HG03097 (cell line): ENCODE data around the gene SP2.
"Not testable (repeated sequence)": the region's sequence is repeated elsewhere in the genome, so short reads cannot be mapped to it uniquely, and the experiment has no call there.

Experiments used
- ATAC-seq: cut with Tn5 transposase; IDR thresholded peaks from one replicate; pipeline ENCODE4 v1.9.1; 2021; ENCODE audit not compliant: unreplicated experiment, low FRiP score

Gene SP2

GRCh38 chr17:47917581-47917980 lies 21.5 kb downstream of the SP2 start:
- no peak for ATAC-seq

DNA sequence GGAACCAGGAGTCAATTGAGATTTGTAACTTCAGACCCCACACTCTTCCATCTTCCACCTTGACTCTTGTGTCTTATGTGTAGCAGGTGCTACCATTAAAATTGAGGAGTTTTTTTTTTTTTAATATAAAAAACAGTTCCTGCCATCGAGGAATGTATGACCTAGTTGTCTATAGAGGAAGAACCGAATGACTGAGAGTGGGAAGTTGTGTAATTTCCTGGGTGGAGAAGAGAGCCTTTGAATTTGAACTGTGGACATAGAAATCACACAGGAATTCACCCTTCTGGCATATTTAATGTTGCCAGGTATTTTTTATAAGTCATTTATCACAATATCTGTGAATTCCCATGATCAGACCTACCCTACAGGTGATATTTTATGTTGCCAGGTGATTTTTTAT lies 22.0 kb downstream of the SP2 start:
- ATAC-seq = no peak

- no peak for ATAC-seq
Observed at GRCh38 chr17:47918991-47919390, 23.0 kb downstream of the SP2 start.

GRCh38 chr17:47919889-47920288 lies 23.9 kb downstream of the SP2 start:
- ATAC-seq = not testable (repeated sequence)

- ATAC-seq = no peak
Observed at GRCh38 chr17:47924785-47925677, 29.0 kb downstream of the SP2 start.

DNA sequence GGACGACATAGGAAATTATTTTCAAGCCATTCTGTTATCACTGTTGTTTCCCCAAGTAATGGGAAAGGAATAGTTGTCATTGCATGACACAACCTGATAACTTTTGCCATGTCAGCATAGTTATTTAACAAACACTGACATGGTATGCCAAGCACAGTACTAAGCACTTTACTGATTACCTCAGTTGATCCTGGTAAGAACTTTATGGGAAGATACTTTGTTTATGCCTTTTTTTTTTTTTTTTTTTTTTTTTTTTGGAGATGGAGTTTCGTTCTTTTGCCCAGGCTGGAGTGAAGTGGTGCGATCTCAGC lies 29.6 kb downstream of the SP2 start:
- ATAC-seq = no peak

GRCh38 chr17:47927821-47928400 lies 31.9 kb downstream of the SP2 start:
- no peak for ATAC-seq

DNA sequence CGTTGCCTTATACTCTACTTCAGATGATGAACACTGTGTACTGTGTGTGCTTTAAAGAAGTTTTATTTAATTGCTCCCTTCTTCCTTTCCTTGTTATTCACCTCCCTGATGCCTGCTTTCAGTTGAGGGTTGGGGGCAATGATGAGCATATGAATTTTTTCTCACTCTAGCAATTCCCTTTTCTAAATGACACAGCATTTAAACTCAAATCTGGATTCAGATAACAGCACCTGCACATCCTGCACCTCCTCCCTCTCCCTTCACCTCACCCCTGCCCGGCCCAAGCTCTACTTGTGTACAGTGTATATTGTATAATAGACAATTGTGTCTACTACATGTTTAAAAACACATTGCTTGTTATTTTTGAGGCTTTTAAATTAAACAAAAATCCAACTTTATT lies 32.4 kb downstream of the SP2 start:
- no peak for ATAC-seq

DNA sequence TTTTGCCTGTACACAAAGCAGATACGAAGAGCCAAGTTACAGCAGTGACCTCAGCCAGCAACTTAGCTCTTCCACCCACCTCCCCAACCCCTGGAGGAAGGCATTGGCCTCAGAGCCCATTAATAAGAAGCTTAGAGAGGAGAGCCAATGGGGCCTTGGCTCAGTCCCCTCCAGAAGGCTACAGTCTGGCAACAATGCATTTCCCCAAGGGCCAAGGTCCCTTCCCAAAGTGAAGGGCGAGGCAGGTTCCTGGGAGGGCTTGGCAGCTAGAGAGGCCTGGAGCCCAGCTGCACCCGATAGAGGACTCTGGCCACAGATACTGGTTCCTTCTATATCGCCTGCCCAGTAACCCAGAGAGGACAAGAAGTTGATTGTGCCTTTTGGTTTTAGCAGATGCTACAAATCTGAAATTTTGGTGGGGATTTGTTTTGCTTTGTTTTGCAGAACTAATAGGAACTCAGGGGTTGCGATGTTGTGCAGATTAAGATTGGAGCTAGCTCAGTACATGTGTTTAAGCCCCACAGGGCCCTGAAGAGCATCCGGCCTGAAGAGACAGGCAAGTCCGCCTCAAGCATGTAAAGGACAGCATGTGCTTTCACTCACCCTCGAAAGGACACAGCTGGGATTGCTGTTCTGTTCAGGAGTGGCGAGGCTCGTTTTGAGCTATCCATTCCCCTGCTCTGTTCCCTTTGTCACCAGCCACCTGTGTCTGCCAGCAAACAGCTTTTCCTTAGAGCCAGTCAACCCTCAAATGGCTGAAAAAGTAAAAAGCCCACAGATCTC lies 33.4 kb downstream of the SP2 start:
- ATAC-seq = no peak

DNA sequence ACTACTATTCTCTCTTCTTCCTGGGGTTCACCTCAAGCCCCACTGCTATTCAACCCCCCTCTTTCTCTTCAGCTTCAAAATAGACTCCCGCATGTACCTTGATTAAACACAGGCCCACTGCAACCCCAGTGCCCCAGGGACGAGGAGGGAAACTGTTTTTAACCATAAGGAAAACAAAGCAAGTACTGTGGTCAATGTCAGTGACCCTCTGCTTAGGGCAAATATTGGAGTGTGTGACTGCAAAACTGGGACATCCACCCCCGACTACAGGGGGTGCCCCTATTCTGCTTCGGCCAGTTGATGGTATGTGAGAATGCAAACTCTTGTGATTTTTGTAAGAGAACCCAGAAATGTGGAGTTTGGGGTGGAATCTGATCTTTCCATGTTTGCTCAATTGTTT lies 35.8 kb downstream of the SP2 start:
- no peak for ATAC-seq

GRCh38 chr17:47934856-47935255 lies 38.8 kb downstream of the SP2 start:
- no peak for ATAC-seq

DNA sequence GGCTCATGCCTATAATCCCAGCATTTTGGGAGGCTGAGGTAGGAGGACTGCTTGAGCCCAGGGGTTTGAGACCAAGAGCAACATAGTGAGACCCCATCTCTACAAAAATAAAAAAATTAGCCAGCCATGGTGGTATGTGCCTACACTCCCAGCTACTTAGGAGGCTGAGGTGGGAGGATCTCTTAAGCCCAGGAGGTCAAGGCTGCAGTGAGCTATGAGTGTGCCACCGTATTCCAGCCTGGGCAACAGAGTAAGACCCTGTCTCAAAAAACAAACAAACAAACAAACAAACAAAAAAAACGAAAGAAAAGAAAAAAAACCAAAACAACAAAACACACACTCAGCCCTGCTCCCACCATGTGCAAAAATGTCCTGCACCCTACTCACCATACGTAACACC lies 39.4 kb downstream of the SP2 start:
- not testable (repeated sequence) for ATAC-seq

DNA sequence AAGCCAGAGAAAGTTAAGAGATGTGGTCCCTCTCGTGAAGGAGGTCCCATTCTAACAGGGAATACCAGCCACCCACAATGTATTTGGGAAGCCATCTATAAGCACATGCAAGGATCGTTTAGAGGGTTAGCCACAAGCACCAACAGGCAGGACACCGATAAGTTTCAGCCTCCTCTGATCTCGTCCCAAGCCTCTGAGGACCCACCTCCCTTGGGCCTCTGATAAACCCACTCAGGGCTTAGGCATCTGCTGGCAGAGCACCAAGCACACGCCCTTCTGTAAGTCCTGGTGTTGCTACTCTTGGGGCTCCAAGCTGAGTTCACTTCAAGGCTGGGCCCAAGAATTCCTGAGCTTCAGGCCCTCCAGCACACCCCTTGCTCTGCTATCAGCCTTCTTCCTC lies 39.9 kb downstream of the SP2 start:
- no peak for ATAC-seq

GRCh38 chr17:47937941-47938340 lies 41.9 kb downstream of the SP2 start:
- ATAC-seq = no peak

DNA sequence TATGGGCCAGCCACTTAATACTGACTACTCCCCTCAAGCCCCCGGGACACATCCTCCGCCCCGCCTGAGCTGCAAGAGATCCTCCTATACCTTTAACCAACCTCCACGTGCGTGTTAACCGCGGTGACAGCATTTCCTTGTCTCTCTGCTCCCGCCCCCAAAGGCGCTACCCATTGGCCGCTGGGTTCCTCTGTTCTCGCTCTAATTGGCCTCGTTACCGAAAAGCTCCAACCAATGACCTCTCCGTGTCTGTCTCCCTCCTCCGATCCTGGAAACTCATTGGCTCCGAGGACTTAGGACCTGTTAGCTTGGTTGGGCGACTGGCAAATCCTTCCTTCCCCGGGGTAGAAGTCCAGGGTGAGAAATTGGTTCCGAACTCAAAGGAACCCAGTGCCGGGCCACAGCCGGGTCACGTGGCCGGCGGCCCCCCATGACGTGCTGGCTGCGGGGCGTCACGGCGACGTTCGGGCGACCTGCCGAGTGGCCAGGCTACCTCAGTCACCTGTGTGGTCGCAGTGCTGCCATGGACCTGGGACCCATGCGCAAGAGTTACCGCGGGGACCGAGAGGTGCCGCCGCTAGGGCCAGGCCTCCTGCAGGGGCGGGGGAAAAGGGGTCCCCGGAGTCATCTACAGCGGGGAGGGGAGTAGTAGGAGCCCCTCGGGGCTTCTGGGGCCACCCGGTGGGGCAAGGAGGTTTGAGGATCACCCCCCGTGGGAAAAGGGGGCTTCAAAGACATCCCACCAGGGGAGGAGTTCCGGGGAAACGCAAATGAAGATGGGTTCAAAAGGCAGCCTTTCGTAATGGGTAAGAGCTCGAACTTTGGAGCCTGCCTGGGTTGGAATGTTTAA lies 45.4 kb downstream of the SP2 start, which contains the start of gene PNPO:
Gene PNPO (plus strand): TSS at position 326 of the 850 bp plus-strand sequence. CDS start 105 bp downstream, at position 431.
- peak; percentile 79 for ATAC-seq

DNA sequence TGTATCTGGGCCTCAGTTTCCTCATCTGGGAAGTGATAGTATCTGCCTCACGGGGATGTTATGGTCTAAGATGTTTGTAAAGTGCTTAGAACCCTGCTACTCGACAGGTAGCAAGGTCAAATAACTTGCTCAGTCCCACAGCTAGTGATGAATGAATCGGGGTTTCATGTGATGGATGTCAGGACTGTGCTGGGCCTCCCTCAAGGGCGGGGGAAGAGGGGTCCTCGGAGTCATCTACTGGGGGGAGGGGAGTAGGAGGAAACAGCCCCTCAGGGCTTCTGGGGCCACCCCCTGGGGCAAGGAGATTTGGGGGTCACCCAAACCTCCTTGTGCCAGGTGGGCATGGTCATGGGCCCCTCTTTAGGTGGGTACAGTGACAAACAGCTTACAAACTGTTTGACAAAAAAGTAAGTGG lies 46.1 kb downstream of the SP2 start:
- no peak for ATAC-seq

- ATAC-seq = no peak
Observed at GRCh38 chr17:47942568-47942967, 46.5 kb downstream of the SP2 start.

DNA sequence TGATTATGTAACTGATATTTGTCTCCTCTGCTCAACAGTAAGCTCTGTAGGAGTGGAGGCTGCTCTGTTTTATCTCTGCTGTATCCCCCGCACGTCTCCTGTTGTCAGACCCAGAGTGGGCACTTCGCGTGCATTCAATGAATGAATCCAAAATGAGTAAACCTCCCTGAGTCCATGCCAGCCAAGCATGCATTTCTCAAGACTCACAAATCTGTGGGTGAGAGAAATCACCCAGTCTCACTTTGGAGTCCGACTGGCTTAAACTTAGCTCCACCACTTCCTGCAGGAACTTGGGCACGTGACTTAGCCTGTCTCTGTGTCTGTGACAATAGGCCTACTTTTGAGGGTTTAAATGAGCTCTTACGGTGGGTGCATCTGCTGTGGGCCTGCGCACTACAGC lies 49.0 kb downstream of the SP2 start:
- no peak for ATAC-seq

- ATAC-seq = no peak
Observed at GRCh38 chr17:47945529-47946508, 49.8 kb downstream of the SP2 start.
